ENCODE data around the gene CD38.
A peak's percentile ranks its signal among the peaks of the same experiment; 100 is the strongest.

CD38 gene

GRCh38 chr4:15870079-15870478, 92.0 kb downstream of the CD38 start:
- no peak for DNase-seq

- no peak for DNase-seq
Observed at GRCh38 chr4:15870921-15871664, 93.0 kb downstream of the CD38 start.

GRCh38 chr4:15873117-15873516, 95.0 kb downstream of the CD38 start:
- DNase-seq = no peak

GRCh38 chr4:15874671-15875070, 96.5 kb downstream of the CD38 start:
- DNase-seq = no peak

- DNase-seq = no peak
Observed at GRCh38 chr4:15875663-15876460, 97.7 kb downstream of the CD38 start.

GRCh38 chr4:15878011-15878410, 99.9 kb downstream of the CD38 start:
- DNase-seq = no peak

GRCh38 chr4:15881820-15882219, 103.7 kb downstream of the CD38 start:
- no peak for DNase-seq

GRCh38 chr4:15882675-15883086, 104.6 kb downstream of the CD38 start:
- peak; percentile 51 to 75 for DNase-seq

GRCh38 chr4:15883610-15884243, 105.6 kb downstream of the CD38 start:
- no peak for DNase-seq

GRCh38 chr4:15884666-15885065, 106.5 kb downstream of the CD38 start:
- DNase-seq = no peak

GRCh38 chr4:15885422-15885821, 107.3 kb downstream of the CD38 start:
- DNase-seq = no peak

GRCh38 chr4:15888515-15888914, 110.4 kb downstream of the CD38 start:
- peak; percentile 25 to 32 for DNase-seq

GRCh38 chr4:15890246-15890829, 112.2 kb downstream of the CD38 start:
- DNase-seq = no peak

GRCh38 chr4:15891312-15891711, 113.2 kb downstream of the CD38 start:
- no peak for DNase-seq

GRCh38 chr4:15893962-15894361, 115.8 kb downstream of the CD38 start:
- DNase-seq = no peak

GRCh38 chr4:15894393-15894792, 116.3 kb downstream of the CD38 start:
- DNase-seq = no peak

GRCh38 chr4:15894921-15895916, 117.1 kb downstream of the CD38 start:
- DNase-seq = no peak

- no peak for DNase-seq
Observed at GRCh38 chr4:15897577-15897976, 119.4 kb downstream of the CD38 start.

GRCh38 chr4:15898902-15899301, 120.8 kb downstream of the CD38 start:
- DNase-seq = no peak

- no peak for DNase-seq
Observed at GRCh38 chr4:15899511-15899910, 121.4 kb downstream of the CD38 start.

- peak in 1 of 2 experiments; percentile 2 for DNase-seq
Observed at GRCh38 chr4:15901007-15901406, 122.9 kb downstream of the CD38 start.

GRCh38 chr4:15901998-15902397, 123.9 kb downstream of the CD38 start:
- DNase-seq = no peak
